HepG2 (cell line): ENCODE data around the gene RAC2.

ENCODE experiments used
- ARHGAP35 ChIP-seq: sonication (generic); formaldehyde crosslinking; IDR thresholded peaks from 2 replicates; pipeline ENCODE4 v1.9.0; 2022; ENCODE audit warnings: mild to moderate bottlenecking, inconsistent platforms, moderate library complexity, missing genetic modification reagents, borderline replicate concordance
- FOXK1 ChIP-seq: sonication (generic); formaldehyde crosslinking; IDR thresholded peaks from 2 replicates; pipeline ENCODE4 v1.4.0; 2020; ENCODE audit warnings: low read depth, missing genetic modification reagents, borderline replicate concordance
- HCFC1 ChIP-seq: fragments of 150-350 bp; IDR thresholded peaks from 2 replicates; pipeline ENCODE4 v1.6.1; 2014; ENCODE audit warnings: low read depth, low read length
- IKZF4 ChIP-seq: sonication (generic); formaldehyde crosslinking; IDR thresholded peaks from 2 replicates; pipeline ENCODE4 v1.5.1; 2020; ENCODE audit warnings: borderline replicate concordance, mild to moderate bottlenecking, low read depth, missing genetic modification reagents; ENCODE audit errors: not compliant biosample characterization
- KLF16 ChIP-seq, 2 experiments: sonication (generic) in 1 of 2; formaldehyde crosslinking in 1 of 2; IDR thresholded peaks; 2 replicates each; pipeline versions ENCODE4 v1.6.1 to v1.8.0; 2016 to 2023; ENCODE audit warnings: missing genetic modification reagents in 2 of 2, missing compliant biosample characterization in 1 of 2
- MYNN ChIP-seq: sonication (generic); formaldehyde crosslinking; IDR thresholded peaks from 2 replicates; pipeline ENCODE4 v1.4.0; 2020; ENCODE audit warnings: mild to moderate bottlenecking, low read depth, missing genetic modification reagents
- ZFP82 ChIP-seq: sonication (generic); formaldehyde crosslinking; IDR thresholded peaks from 2 replicates; pipeline ENCODE4 v1.5.1; 2020; ENCODE audit warnings: mild to moderate bottlenecking, missing genetic modification reagents, borderline replicate concordance
- ZNF557 ChIP-seq: sonication (generic); formaldehyde crosslinking; IDR thresholded peaks from 2 replicates; pipeline ENCODE4 v1.4.0; 2020; ENCODE audit warnings: missing genetic modification reagents
- ZSCAN22 ChIP-seq: sonication (generic); formaldehyde crosslinking; IDR thresholded peaks from 2 replicates; pipeline ENCODE4 v1.4.0; 2020; ENCODE audit warnings: mild to moderate bottlenecking, missing genetic modification reagents
- TF ChIP-seq, protein P1 (sequence below): fragments of 450-650 bp; IDR thresholded peaks from 2 replicates; pipeline ENCODE4 v1.6.1; 2016
- TF ChIP-seq, protein P2 (sequence below): IDR thresholded peaks from 2 replicates; pipeline ENCODE4 v1.6.1; 2016; ENCODE audit warnings: missing compliant biosample characterization, missing genetic modification reagents, borderline replicate concordance
- TF ChIP-seq, protein P3 (sequence below): sonication (generic); formaldehyde crosslinking; IDR thresholded peaks from 2 replicates; pipeline ENCODE4 v1.8.1; 2023; ENCODE audit warnings: missing genetic modification reagents, inconsistent platforms, borderline replicate concordance

DNA sequence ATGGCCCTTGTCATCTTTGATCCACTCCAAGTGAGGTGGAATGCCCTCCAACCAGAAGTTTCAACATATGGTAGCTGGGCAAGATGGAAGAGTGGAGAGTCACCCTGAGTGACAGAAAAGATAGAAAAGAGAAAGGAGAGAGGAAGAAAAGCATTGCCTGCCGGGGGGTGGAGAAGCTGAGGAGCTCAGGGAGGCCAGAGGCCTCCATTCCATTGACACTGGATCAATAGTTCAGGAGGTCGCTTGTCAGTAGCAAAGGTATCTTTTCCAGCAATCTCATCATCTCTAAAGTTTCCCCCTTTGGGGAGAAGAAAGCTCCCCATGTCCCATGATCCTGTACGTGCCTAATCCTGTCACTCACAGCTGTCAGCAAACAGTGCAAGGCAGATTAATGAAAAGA is 49.3 kb downstream of the RAC2 start:
- TF ChIP-seq IKZF4 (CRISPR knock-in tag) (no peak), MYNN (CRISPR knock-in tag) (no peak), ZSCAN22 (no peak), ZFP82 (CRISPR knock-in tag) (no peak), FOXK1 (CRISPR knock-in tag) (no peak), KLF16 (CRISPR knock-in tag; IDR thresholded peaks at IDR 0.05) (no peak), ARHGAP35 (CRISPR knock-in tag) (no peak), HCFC1 (no peak), ZNF557 (CRISPR knock-in tag) (no peak)
- TF ChIP-seq, protein P1, sequence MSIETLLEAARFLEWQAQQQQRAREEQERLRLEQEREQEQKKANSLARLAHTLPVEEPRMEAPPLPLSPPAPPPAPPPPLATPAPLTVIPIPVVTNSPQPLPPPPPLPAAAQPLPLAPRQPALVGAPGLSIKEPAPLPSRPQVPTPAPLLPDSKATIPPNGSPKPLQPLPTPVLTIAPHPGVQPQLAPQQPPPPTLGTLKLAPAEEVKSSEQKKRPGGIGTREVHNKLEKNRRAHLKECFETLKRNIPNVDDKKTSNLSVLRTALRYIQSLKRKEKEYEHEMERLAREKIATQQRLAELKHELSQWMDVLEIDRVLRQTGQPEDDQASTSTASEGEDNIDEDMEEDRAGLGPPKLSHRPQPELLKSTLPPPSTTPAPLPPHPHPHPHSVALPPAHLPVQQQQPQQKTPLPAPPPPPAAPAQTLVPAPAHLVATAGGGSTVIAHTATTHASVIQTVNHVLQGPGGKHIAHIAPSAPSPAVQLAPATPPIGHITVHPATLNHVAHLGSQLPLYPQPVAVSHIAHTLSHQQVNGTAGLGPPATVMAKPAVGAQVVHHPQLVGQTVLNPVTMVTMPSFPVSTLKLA: no peak
- TF ChIP-seq, protein P2, sequence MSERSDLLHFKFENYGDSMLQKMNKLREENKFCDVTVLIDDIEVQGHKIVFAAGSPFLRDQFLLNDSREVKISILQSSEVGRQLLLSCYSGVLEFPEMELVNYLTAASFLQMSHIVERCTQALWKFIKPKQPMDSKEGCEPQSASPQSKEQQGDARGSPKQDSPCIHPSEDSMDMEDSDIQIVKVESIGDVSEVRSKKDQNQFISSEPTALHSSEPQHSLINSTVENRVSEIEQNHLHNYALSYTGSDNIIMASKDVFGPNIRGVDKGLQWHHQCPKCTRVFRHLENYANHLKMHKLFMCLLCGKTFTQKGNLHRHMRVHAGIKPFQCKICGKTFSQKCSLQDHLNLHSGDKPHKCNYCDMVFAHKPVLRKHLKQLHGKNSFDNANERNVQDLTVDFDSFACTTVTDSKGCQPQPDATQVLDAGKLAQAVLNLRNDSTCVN (CRISPR knock-in tag): no peak
- TF ChIP-seq, protein P3, sequence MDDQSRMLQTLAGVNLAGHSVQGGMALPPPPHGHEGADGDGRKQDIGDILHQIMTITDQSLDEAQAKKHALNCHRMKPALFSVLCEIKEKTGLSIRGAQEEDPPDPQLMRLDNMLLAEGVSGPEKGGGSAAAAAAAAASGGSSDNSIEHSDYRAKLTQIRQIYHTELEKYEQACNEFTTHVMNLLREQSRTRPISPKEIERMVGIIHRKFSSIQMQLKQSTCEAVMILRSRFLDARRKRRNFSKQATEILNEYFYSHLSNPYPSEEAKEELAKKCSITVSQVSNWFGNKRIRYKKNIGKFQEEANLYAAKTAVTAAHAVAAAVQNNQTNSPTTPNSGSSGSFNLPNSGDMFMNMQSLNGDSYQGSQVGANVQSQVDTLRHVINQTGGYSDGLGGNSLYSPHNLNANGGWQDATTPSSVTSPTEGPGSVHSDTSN (CRISPR knock-in tag): no peak
